Measurements from ENCODE around the gene LCNL1. TPM values are rescaled to one million over a fixed set of nuclear protein-coding genes. Genes with fewer than 3 reads are reported as not detected.

The LCNL1 gene
- total and polyA plus RNA-seq, 8 donors: 0.12 to 0.38 (median 0.17) TPM; not detected in 3

DNA sequence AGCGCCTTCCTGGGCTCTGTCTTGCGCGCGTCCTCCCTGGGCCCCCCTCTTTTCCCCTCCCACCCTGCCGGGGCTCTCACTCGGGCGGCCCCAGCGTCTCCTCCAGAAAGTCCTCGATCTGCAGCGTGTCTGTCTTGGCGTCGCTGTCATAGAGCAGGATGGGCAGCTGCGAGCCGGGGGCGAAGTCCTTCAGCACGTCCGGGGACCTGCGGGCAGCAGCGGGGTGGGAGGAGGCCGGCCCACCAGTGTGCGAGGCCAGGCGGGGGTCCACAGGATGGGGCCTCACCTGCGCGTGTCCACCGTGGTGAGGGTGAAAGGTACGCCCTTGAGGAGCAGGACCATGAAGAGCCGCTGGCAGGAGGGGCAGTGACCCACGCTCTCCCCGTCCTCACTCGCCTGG, 12.6 kb downstream of the LCNL1 start:
- 45 to 59% methylated on average over 26 to 30 of the region's 30 CpGs for WGBS, 2 donors
- no peak overlapping the region for H3K4me3 ChIP-seq
- DNase-seq: no peak
- H3K27ac ChIP-seq: no peak overlapping the region
- no peaks in the 10 kb centered on the region for H3K36me3 ChIP-seq
- H3K27me3 ChIP-seq: no peaks in the 10 kb centered on the region
- TF ChIP-seq, protein P1, sequence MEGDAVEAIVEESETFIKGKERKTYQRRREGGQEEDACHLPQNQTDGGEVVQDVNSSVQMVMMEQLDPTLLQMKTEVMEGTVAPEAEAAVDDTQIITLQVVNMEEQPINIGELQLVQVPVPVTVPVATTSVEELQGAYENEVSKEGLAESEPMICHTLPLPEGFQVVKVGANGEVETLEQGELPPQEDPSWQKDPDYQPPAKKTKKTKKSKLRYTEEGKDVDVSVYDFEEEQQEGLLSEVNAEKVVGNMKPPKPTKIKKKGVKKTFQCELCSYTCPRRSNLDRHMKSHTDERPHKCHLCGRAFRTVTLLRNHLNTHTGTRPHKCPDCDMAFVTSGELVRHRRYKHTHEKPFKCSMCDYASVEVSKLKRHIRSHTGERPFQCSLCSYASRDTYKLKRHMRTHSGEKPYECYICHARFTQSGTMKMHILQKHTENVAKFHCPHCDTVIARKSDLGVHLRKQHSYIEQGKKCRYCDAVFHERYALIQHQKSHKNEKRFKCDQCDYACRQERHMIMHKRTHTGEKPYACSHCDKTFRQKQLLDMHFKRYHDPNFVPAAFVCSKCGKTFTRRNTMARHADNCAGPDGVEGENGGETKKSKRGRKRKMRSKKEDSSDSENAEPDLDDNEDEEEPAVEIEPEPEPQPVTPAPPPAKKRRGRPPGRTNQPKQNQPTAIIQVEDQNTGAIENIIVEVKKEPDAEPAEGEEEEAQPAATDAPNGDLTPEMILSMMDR (IDR thresholded peaks at IDR 0.05): no peak
- peaks cover 0 to 7% (median 7%) of the 10 kb centered on the region in 3 donors for H3K4me1 ChIP-seq
- FAIRE-seq: no peak
- intact Hi-C loops (cut with DNase I): no loop called here
- ATAC-seq: no peak
- H3K9me3 ChIP-seq: no peaks in the 10 kb centered on the region

DNA sequence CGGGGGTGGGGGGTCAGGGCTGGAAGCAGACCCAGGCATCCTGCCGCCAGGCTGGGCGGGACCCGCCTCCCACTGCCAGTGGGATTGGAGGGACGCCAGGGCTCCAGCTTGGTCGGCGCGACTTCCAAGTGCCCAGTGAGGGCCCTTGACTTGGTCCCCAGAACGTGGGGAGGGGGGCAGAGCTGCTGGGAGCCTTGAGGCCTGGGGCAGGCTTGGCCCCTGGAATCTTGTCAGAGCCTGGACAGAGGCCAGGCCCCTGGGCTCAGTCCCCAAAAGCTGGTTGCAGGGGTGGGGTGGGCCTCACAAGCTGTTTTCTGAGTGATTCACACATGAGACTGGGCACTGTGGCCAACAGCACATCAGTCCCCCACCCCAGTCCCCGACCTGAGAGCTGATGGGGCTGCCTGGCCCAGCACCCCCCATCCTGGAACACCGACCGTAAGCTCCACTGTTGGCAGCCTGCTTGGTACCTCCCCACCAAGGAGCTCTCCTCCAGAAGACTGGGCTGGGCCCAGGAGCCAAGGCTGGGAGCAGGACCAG, 13.0 kb downstream of the LCNL1 start:
- TF ChIP-seq, protein P1 (IDR thresholded peaks at IDR 0.05): no peak
- no peaks in the 10 kb centered on the region for H3K27me3 ChIP-seq
- intact Hi-C loops (cut with DNase I): no loop called here
- peaks cover 0 to 7% (median 7%) of the 10 kb centered on the region in 3 donors for H3K4me1 ChIP-seq
- no peak for FAIRE-seq
- H3K27ac ChIP-seq: no peak overlapping the region
- peak in 1 of 6 donors; percentile 66 for DNase-seq
- no peaks in the 10 kb centered on the region for H3K36me3 ChIP-seq
- H3K4me3 ChIP-seq: no peak overlapping the region
- 24 to 40% methylated on average over 12 of the region's 12 CpGs for WGBS, 2 donors
- ATAC-seq: no peak
- no peaks in the 10 kb centered on the region for H3K9me3 ChIP-seq

DNA sequence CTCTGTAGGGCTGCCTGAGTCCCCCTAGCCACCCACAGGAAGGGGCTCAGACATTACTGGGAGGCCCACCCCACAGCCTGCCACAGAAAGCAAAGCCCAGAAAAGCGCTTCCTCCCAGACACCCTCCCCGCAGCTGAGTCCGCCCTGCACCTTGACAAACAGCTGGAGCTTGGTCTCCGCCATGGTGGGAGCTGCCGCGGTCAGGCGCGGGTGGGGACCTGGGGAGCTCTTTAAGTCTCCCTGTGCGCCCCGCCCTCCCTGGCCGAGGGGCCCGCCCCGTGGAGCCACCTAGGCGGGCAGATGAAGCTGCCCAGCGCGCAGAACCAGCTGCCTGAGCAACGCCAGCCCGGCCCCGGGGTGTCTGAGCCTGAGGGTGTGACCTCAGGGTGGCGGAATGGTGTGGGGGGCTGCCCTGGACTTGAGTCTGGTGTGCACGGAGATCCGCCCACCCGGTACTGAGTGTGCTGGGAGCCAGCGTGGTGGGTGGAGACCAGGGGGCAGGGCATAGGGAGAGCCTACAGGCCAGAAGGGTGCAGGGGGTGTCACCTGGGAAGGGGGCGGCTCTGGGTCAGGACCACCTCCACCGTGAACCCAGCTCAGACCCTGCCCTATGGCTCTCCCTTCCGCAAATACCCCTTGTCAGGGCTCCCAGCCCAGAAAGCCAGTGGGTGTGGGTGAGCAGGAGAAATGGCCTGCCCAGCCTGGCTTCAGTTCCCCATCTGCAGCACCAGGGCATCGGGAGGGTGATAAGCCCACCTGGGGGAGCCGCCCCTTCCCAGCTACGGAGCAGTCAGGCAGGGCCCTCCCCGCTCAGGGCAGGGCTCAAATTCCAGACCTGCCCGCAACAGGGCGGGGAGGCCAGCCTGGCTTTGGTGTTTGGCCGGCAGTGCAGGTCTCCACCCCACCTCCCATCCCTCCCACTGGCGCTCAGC, 13.8 kb downstream of the LCNL1 start, which contains the start of gene CLIC3:
Gene CLIC3 (minus strand): TSS at position 208 of the 932 bp plus-strand sequence. CDS start 25 bp downstream, at position 183.
- no peaks in the 10 kb centered on the region for H3K9me3 ChIP-seq
- H3K4me3 ChIP-seq: no peak within 1 kb of the TSS
- intact Hi-C loops (cut with DNase I): no loop called here
- FAIRE-seq (no peak), DNase-seq (no peak), ATAC-seq (no peak)
- 35 to 36% methylated on average over 34 to 35 of the region's 35 CpGs for WGBS, 2 donors
- no peaks in the 10 kb centered on the region for H3K27me3 ChIP-seq
- TF ChIP-seq, protein P1 (IDR thresholded peaks at IDR 0.05): no peak
- no peak within 1 kb of the TSS for H3K27ac ChIP-seq
- H3K4me1 ChIP-seq: peaks cover 0 to 7% (median 7%) of the 10 kb centered on the region in 3 donors
- H3K36me3 ChIP-seq: no peaks in the 10 kb centered on the region

DNA sequence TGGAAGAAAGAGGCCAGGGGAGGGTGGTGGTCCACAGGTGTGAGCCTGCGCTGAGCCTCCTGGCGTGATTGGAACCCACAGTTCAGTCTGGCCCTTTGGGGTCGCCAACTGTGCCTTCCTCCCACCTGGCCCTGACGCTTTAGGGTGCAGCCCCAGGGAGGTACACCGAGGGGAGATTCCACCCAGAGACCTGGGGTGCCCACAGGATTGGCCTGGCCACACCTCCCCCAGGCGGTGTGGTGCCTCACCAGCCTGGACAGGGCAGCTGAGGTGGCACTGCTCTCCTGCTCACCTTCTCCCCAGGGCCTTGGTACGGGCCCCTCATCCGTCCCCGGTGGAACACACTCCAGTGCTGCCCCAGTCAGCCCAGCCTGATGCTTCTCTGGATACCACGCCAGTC, 14.6 kb downstream of the LCNL1 start:
- intact Hi-C loops (cut with DNase I): no loop called here
- TF ChIP-seq, protein P1 (IDR thresholded peaks at IDR 0.05): no peak
- 73 to 77% methylated on average over 9 to 10 of the region's 10 CpGs for WGBS, 2 donors
- Histone ChIP-seq H3K27ac (no peak overlapping the region), H3K27me3 (no peaks in the 10 kb centered on the region), H3K4me1 (peaks cover 0 to 7% (median 7%) of the 10 kb centered on the region in 3 donors), H3K4me3 (no peak overlapping the region), H3K9me3 (no peaks in the 10 kb centered on the region), H3K36me3 (no peaks in the 10 kb centered on the region)
- DNase-seq: no peak
- no peak for FAIRE-seq
- ATAC-seq: no peak
